DND-41 (cell line): ENCODE data around the gene RAP2C.

Experiments used
- ATAC-seq: fragments of 200-7000 bp; cut with Tn5 transposase; 3 replicates; pipeline ENCODE4 v1.9.1; 2021; ENCODE audit warnings: low read depth; ENCODE audit not compliant: insufficient read depth
- DNase-seq: peaks from one replicate; pipeline ENCODE4 v3.0.0-alpha.2; 2020
- H2AFZ ChIP-seq: 2 replicates; pipeline ENCODE4 v1.6.0; 2012; ENCODE audit warnings: low read depth, low read length
- H3K27ac ChIP-seq: 2 replicates; pipeline ENCODE4 v1.5.1; 2012; ENCODE audit warnings: low read length, inconsistent platforms
- H3K27me3 ChIP-seq: fragments of 200-600 bp; sonication (generic); 2 replicates; pipeline ENCODE4 v1.6.0; 2012; ENCODE audit warnings: low read length, mild to moderate bottlenecking, inconsistent platforms; ENCODE audit not compliant: insufficient read depth, poor library complexity
- H3K36me3 ChIP-seq: 2 replicates; pipeline ENCODE4 v1.5.1; 2012; ENCODE audit warnings: low read length, inconsistent platforms; ENCODE audit not compliant: insufficient read depth
- H3K4me1 ChIP-seq: 2 replicates; pipeline ENCODE4 v1.5.1; 2012; ENCODE audit warnings: mild to moderate bottlenecking, low read length; ENCODE audit not compliant: insufficient read depth
- H3K4me2 ChIP-seq: 2 replicates; pipeline ENCODE4 v1.6.0; 2012; ENCODE audit warnings: mild to moderate bottlenecking, moderate library complexity, low read length, inconsistent platforms; ENCODE audit not compliant: insufficient read depth
- H3K4me3 ChIP-seq, 2 experiments: fragments of 200-600 bp in 1 of 2; shearing (Covaris generic) in 1 of 2; 2 replicates each; pipeline ENCODE4 v1.5.1; 2012 to 2016; ENCODE audit warnings: inconsistent platforms in 2 of 2, low read length in 2 of 2, mild to moderate bottlenecking in 2 of 2, low read depth in 1 of 2, moderate library complexity in 1 of 2
- H3K79me2 ChIP-seq: 2 replicates; pipeline ENCODE4 v1.6.0; 2012; ENCODE audit warnings: low read length, inconsistent platforms; ENCODE audit not compliant: insufficient read depth
- H3K9ac ChIP-seq: 2 replicates; pipeline ENCODE4 v1.6.0; 2012; ENCODE audit warnings: low read depth, mild to moderate bottlenecking, inconsistent platforms, low read length, moderate library complexity
- H3K9me3 ChIP-seq: 2 replicates; pipeline ENCODE4 v1.5.1; 2012; ENCODE audit warnings: low read length, moderate library complexity, mild to moderate bottlenecking, inconsistent platforms; ENCODE audit not compliant: insufficient read depth, severe bottlenecking
- H4K20me1 ChIP-seq: 2 replicates; pipeline ENCODE4 v1.6.0; 2012; ENCODE audit warnings: low read length; ENCODE audit not compliant: insufficient read depth
- CTCF ChIP-seq: IDR thresholded peaks from 2 replicates; pipeline ENCODE4 v1.5.1; 2012; ENCODE audit warnings: borderline replicate concordance, low read length, moderate library complexity, mild to moderate bottlenecking; ENCODE audit not compliant: poor library complexity, severe bottlenecking; ENCODE audit errors: extremely low read depth
- EZH2 ChIP-seq: IDR thresholded peaks from 3 replicates; pipeline ENCODE4 v1.6.1; 2012; ENCODE audit warnings: borderline replicate concordance, low read depth, mild to moderate bottlenecking, moderate library complexity, low read length, inconsistent platforms; ENCODE audit not compliant: severe bottlenecking

The RAP2C gene

GRCh38 chrX:132181364-132181763 is 37.9 kb downstream of the RAP2C start:
- TF ChIP-seq CTCF = no peak
- no peak for TF ChIP-seq EZH2
- no peak overlapping the region for H3K27ac ChIP-seq
- H3K79me2 ChIP-seq = no peaks in the 10 kb centered on the region
- ATAC-seq (no peak), DNase-seq (no peak)
- H4K20me1 ChIP-seq = no peaks in the 10 kb centered on the region
- no peak overlapping the region for H3K4me2 ChIP-seq
- no peaks in the 10 kb centered on the region for H3K27me3 ChIP-seq
- no peak overlapping the region for H3K4me3 ChIP-seq
- H3K9me3 ChIP-seq = no peaks in the 10 kb centered on the region
- no peak overlapping the region for H2AFZ ChIP-seq
- no peaks in the 10 kb centered on the region for H3K36me3 ChIP-seq
- no peaks in the 10 kb centered on the region for H3K4me1 ChIP-seq
- no peak overlapping the region for H3K9ac ChIP-seq

GRCh38 chrX:132180929-132181328 is 38.3 kb downstream of the RAP2C start:
- no peak for TF ChIP-seq EZH2
- no peak for TF ChIP-seq CTCF
- H3K4me3 ChIP-seq = no peak overlapping the region
- no peak overlapping the region for H3K27ac ChIP-seq
- no peaks in the 10 kb centered on the region for H3K79me2 ChIP-seq
- no peak overlapping the region for H3K4me2 ChIP-seq
- no peak for DNase-seq
- no peaks in the 10 kb centered on the region for H4K20me1 ChIP-seq
- no peaks in the 10 kb centered on the region for H3K9me3 ChIP-seq
- no peaks in the 10 kb centered on the region for H3K4me1 ChIP-seq
- H3K27me3 ChIP-seq = no peaks in the 10 kb centered on the region
- H3K36me3 ChIP-seq = no peaks in the 10 kb centered on the region
- ATAC-seq = no peak
- no peak overlapping the region for H2AFZ ChIP-seq
- no peak overlapping the region for H3K9ac ChIP-seq

DNA sequence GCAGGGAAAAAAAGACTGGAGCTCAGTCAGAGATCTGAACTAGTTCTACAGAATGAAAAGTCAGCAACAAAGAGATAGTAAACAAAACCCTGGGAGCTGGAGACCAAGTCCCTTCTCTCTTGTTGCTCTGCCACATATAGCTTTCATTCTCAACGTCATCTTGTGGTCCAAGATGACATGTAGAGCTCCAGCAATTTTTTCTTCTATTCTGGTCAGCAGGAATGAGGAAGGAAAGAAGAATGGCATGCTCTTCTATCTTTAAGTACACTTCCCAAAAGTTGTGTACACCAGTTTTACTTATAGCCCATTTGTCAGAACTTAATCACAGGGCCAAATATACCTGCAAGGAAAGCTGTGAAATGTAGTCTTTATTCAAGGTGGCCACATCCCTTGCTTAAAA is 45.6 kb downstream of the RAP2C start:
- Histone ChIP-seq H3K9me3 (no peaks in the 10 kb centered on the region), H3K4me3 (no peak overlapping the region), H3K27me3 (no peaks in the 10 kb centered on the region), H3K9ac (no peak overlapping the region), H2AFZ (no peak overlapping the region), H3K27ac (no peak overlapping the region), H4K20me1 (no peaks in the 10 kb centered on the region), H3K79me2 (no peaks in the 10 kb centered on the region), H3K4me1 (no peaks in the 10 kb centered on the region), H3K36me3 (no peaks in the 10 kb centered on the region), H3K4me2 (no peak overlapping the region)
- DNase-seq (no peak), ATAC-seq (no peak)
- TF ChIP-seq EZH2 = no peak
- no peak for TF ChIP-seq CTCF

- ATAC-seq = no peak
- no peaks in the 10 kb centered on the region for H3K9me3 ChIP-seq
- no peaks in the 10 kb centered on the region for H3K4me1 ChIP-seq
- no peak overlapping the region for H3K4me3 ChIP-seq
- H2AFZ ChIP-seq = no peak overlapping the region
- no peaks in the 10 kb centered on the region for H4K20me1 ChIP-seq
- no peaks in the 10 kb centered on the region for H3K27me3 ChIP-seq
- H3K4me2 ChIP-seq = no peak overlapping the region
- DNase-seq = no peak
- H3K79me2 ChIP-seq = no peaks in the 10 kb centered on the region
- no peak overlapping the region for H3K9ac ChIP-seq
- no peaks in the 10 kb centered on the region for H3K36me3 ChIP-seq
- TF ChIP-seq EZH2 (no peak), CTCF (no peak)
- no peak overlapping the region for H3K27ac ChIP-seq
These were observed 47.4 kb downstream of the RAP2C start for GRCh38 chrX:132171881-132172280.
